DND-41 (cell line): ENCODE data around the gene RPS27.

Experiments used
- EZH2 ChIP-seq: IDR thresholded peaks from 3 replicates; pipeline ENCODE4 v1.6.1; 2012; ENCODE audit warnings: borderline replicate concordance, low read depth, mild to moderate bottlenecking, moderate library complexity, low read length, inconsistent platforms; ENCODE audit not compliant: severe bottlenecking
- TF ChIP-seq, protein P1 (sequence below): IDR thresholded peaks from 2 replicates; pipeline ENCODE4 v1.5.1; 2012; ENCODE audit warnings: borderline replicate concordance, low read length, moderate library complexity, mild to moderate bottlenecking; ENCODE audit not compliant: poor library complexity, severe bottlenecking; ENCODE audit errors: extremely low read depth

DNA sequence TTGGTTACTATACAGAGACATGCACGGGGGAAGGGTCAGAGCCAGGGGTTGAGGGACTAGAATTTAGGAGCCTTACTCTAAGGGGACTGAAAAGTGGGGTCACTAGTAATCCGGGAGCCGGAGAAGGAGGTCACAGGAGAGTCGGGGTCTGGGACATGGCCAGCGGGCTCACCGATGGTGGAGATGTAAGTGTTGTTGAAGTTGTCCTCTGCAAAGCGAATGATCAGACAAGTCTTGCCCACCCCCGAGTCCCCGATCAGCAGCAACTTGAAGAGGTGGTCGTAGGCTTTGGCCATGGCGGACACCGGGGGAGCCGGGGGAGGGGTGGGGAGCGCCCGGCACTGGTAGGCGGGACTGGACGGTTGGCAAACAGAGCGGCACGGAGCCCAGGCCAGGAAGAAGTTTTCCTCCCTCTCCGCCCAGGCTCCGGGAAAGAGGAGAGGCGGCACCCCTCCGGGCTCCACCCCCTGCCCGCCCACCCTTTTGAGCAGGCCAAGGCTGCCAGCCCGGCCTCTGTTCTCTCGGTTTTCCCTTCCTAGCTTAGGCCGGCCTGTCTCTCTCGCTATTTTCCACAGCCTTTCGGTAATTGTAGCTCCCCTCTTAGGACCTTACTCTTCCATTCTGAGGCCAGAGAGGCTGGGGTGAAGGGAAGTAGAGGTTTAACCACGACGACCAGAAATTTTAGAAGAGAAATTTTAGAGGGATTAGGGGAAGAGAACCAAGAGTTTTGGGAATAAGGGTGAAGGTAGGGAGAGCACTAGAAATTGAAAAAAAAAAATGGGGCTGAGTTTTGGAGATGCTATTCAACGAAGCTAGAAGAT, 4.4 kb upstream of the RPS27 start, which contains the start of gene RAB13:
- TF ChIP-seq, protein P1, sequence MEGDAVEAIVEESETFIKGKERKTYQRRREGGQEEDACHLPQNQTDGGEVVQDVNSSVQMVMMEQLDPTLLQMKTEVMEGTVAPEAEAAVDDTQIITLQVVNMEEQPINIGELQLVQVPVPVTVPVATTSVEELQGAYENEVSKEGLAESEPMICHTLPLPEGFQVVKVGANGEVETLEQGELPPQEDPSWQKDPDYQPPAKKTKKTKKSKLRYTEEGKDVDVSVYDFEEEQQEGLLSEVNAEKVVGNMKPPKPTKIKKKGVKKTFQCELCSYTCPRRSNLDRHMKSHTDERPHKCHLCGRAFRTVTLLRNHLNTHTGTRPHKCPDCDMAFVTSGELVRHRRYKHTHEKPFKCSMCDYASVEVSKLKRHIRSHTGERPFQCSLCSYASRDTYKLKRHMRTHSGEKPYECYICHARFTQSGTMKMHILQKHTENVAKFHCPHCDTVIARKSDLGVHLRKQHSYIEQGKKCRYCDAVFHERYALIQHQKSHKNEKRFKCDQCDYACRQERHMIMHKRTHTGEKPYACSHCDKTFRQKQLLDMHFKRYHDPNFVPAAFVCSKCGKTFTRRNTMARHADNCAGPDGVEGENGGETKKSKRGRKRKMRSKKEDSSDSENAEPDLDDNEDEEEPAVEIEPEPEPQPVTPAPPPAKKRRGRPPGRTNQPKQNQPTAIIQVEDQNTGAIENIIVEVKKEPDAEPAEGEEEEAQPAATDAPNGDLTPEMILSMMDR: no peak
- TF ChIP-seq EZH2: no peak
